Breast epithelium (tissue), 4 donors: ENCODE results near the gene COPS2. TPM values are rescaled to one million over a fixed set of nuclear protein-coding genes. Genes with fewer than 3 reads are reported as not detected.
"Not testable (repeated sequence)": the region's sequence is repeated elsewhere in the genome, so short reads cannot be mapped to it uniquely, and the experiment has no call there.

Experiments used
- DNase-seq, 2 donors: peaks; one replicate each; pipeline ENCODE4 v3.0.0-alpha.2; 2019; ENCODE audit warnings: low spot score in 2 of 2
- H3K27ac ChIP-seq, 2 donors: fragments of 200-600 bp; sonication (generic) in 1 of 2; one replicate each; pipeline ENCODE4 v1.5.1; 2016 to 2019; ENCODE audit warnings: mild to moderate bottlenecking in 1 of 2
- H3K27me3 ChIP-seq, 2 donors: fragments of 200-600 bp; sonication (generic) in 1 of 2; one replicate each; pipeline versions ENCODE4 v1.5.1 to v1.6.0; 2017 to 2019; ENCODE audit warnings: control low read depth in 1 of 2, mild to moderate bottlenecking in 1 of 2
- H3K36me3 ChIP-seq: fragments of 200-600 bp; one replicate; pipeline ENCODE4 v1.5.1; 2019
- H3K4me1 ChIP-seq, 2 donors: fragments of 200-600 bp; sonication (generic); one replicate each; pipeline ENCODE4 v1.5.1; 2016 to 2019; ENCODE audit warnings: control low read depth in 1 of 2
- H3K4me3 ChIP-seq, 3 donors: fragments of 200-600 bp; sonication (generic); 1 replicate in 2 of 3; 2 replicates in 1 of 3; pipeline ENCODE4 v1.5.1; 2016 to 2019; ENCODE audit warnings: mild to moderate bottlenecking in 3 of 3, moderate library complexity in 2 of 3
- H3K9me3 ChIP-seq, 2 donors: fragments of 200-600 bp; sonication (generic) in 1 of 2; one replicate each; pipeline ENCODE4 v1.5.1; 2016 to 2019; ENCODE audit warnings: control low read depth in 1 of 2
- CTCF ChIP-seq, 3 donors: fragments of 450-650 bp; IDR thresholded peaks; one replicate each; pipeline ENCODE4 v1.5.1; 2016 to 2017; ENCODE audit warnings: antibody characterized with exemption in 3 of 3, mild to moderate bottlenecking in 3 of 3, moderate library complexity in 3 of 3
- POLR2A ChIP-seq: fragments of 450-650 bp; IDR thresholded peaks from one replicate; pipeline ENCODE4 v1.6.1; 2016; ENCODE audit warnings: antibody characterized with exemption, mild to moderate bottlenecking, moderate library complexity
- POLR2AphosphoS5 ChIP-seq, 3 donors: sonication (generic); formaldehyde crosslinking; IDR thresholded peaks; one replicate each; pipeline ENCODE4 v1.6.1; 2017; ENCODE audit warnings: antibody characterized with exemption in 3 of 3
- intact Hi-C: fragments of 100-400 bp; cut with DNase I; formaldehyde crosslinking; loops from one replicate; pipeline ENCODE4 v1.15.1; 2023; ENCODE audit warnings: low total_unique reads
- total RNA-seq, 3 donors: library from RNA; depleted of rRNA; stranded (reverse); fragments of >200 nt; gene quantifications; one replicate each; pipeline ENCODE4 v1.1.0, GENCODE V29; 2016

The COPS2 gene
- total RNA-seq, 3 donors from 2014 or later: 59.3 to 96.8 (median 75.5) TPM

GRCh38 chr15:49182128-49182527, 26.7 kb upstream of the COPS2 start:
- Histone ChIP-seq H3K36me3 (no peaks in the 10 kb centered on the region), H3K4me1 (no peaks in the 10 kb centered on the region), H3K9me3 (no peaks in the 10 kb centered on the region), H3K4me3 (no peak overlapping the region), H3K27me3 (no peaks in the 10 kb centered on the region), H3K27ac (no peak overlapping the region)
- DNase-seq: no peak
- intact Hi-C loops: no loop called here
- TF ChIP-seq POLR2A: no peak
- no peak for TF ChIP-seq POLR2AphosphoS5 (IDR thresholded peaks at IDR 0.05)

GRCh38 chr15:49179433-49180190, 24.2 kb upstream of the COPS2 start:
- H3K27ac ChIP-seq: no peak overlapping the region
- H3K36me3 ChIP-seq: no peaks in the 10 kb centered on the region
- no peak for TF ChIP-seq CTCF (IDR thresholded peaks at IDR 0.05)
- no peak for TF ChIP-seq POLR2AphosphoS5 (IDR thresholded peaks at IDR 0.05)
- no peak for TF ChIP-seq POLR2A
- no peak overlapping the region for H3K4me3 ChIP-seq
- no peak for DNase-seq
- no peaks in the 10 kb centered on the region for H3K9me3 ChIP-seq
- H3K4me1 ChIP-seq: no peaks in the 10 kb centered on the region
- H3K27me3 ChIP-seq: no peaks in the 10 kb centered on the region
- intact Hi-C loops: no loop called here

DNA sequence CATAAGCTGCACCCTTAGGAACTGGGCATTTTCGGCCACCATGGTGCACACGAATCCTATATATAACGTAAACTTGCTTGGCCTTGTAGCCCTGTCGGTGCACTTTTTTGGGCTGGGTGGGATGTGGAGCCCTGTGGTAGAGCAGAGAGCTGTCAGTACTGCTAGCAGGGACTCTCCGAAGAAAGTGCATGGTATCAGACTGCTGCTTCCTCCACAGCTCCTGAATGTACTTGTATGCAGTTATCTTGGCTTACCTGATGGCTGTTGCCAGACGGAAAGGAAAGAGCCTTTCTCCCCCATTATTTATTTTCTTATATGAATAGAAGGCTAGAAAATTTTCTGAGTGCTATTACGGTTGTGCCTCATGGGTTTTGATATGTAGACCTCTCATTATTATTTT, 23.1 kb upstream of the COPS2 start:
- intact Hi-C loops: no loop called here
- TF ChIP-seq POLR2A: no peak
- TF ChIP-seq CTCF (IDR thresholded peaks at IDR 0.05): no peak
- no peak for TF ChIP-seq POLR2AphosphoS5 (IDR thresholded peaks at IDR 0.05)
- Histone ChIP-seq H3K36me3 (no peaks in the 10 kb centered on the region), H3K27ac (no peak overlapping the region), H3K9me3 (no peaks in the 10 kb centered on the region), H3K4me1 (no peaks in the 10 kb centered on the region), H3K27me3 (no peaks in the 10 kb centered on the region), H3K4me3 (no peak overlapping the region)
- DNase-seq: no peak

GRCh38 chr15:49175582-49176397, 20.4 kb upstream of the COPS2 start:
- H3K4me3 ChIP-seq, H3K27ac ChIP-seq, H3K27me3 ChIP-seq, H3K36me3 ChIP-seq, intact Hi-C loops, H3K9me3 ChIP-seq, H3K4me1 ChIP-seq, DNase-seq: not testable (repeated sequence)

DNA sequence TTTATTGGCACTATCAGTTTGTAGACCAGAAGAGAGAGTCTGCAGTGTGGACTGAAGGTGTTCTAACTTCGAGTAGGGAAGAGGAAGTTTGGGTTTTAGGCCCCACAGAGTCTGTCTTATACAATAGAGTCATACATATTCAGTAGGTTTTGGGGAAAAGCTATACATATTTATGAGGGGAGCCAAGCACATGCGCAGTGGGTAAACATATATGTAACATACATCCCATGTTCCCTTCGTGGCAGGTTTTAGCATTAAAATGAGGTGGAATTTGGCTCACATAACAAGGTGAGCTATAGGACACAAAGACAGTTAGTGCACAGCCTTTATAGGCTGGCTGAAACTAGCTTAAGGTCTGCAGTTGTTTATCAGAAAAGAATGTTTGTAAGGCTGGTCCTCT, 19.5 kb upstream of the COPS2 start:
- no peak for TF ChIP-seq CTCF (IDR thresholded peaks at IDR 0.05)
- TF ChIP-seq POLR2A: no peak
- TF ChIP-seq POLR2AphosphoS5 (IDR thresholded peaks at IDR 0.05): no peak
- no peaks in the 10 kb centered on the region for H3K4me1 ChIP-seq
- H3K36me3 ChIP-seq: no peaks in the 10 kb centered on the region
- H3K4me3 ChIP-seq: no peak overlapping the region
- DNase-seq: no peak
- intact Hi-C loops: no loop called here
- H3K27ac ChIP-seq: no peak overlapping the region
- H3K9me3 ChIP-seq: no peaks in the 10 kb centered on the region
- H3K27me3 ChIP-seq: no peaks in the 10 kb centered on the region

DNA sequence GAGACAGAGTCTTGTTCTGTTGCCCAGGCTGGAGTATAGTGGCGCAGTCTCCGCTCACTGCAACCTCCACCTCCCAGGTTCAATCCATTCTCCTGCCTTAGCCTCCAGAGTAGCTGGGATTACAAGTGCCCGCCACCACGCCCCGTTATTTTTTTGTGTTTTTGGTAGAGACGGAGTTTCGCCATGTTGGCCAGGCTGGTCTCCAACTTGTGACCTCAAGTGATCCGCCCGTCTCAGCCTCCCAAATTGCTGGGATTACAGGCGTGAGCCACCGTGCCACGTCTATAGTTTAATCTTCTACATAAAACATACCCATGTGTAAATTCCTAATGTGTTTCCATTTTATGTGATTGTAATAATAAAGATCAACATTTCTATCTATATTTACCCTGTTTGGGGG, 16.4 kb upstream of the COPS2 start:
- H3K4me1 ChIP-seq: no peaks in the 10 kb centered on the region
- H3K4me3 ChIP-seq: no peak overlapping the region
- no peak overlapping the region for H3K27ac ChIP-seq
- no peaks in the 10 kb centered on the region for H3K27me3 ChIP-seq
- no peak for TF ChIP-seq POLR2AphosphoS5 (IDR thresholded peaks at IDR 0.05)
- no peak for TF ChIP-seq POLR2A
- TF ChIP-seq CTCF (IDR thresholded peaks at IDR 0.05): no peak
- intact Hi-C loops: no loop called here
- DNase-seq: no peak
- H3K9me3 ChIP-seq: no peaks in the 10 kb centered on the region
- no peaks in the 10 kb centered on the region for H3K36me3 ChIP-seq
